ENCODE measurements around the gene MUC2.

Gene MUC2

DNA sequence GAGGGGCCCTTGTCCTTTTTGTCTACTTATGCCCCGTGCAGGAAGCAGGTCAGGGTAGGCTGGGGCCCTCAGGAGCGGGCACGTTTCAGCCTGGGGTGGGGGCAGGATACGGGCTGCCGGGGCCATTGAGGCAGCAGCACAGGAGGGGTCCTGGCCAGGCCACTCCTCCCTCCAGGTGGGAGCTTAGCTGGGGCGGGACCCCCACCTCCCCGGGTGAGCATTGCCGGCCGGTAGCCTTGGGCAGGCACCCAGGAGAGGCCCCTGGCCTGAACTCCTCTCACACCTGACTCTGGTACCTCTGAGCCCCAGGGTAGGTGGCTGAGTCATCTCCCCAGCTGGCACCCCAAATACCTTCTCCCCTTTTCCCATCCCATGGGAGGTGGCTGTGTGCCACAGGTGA, 33.2 kb upstream of the MUC2 start:
- TF ChIP-seq, protein P1, sequence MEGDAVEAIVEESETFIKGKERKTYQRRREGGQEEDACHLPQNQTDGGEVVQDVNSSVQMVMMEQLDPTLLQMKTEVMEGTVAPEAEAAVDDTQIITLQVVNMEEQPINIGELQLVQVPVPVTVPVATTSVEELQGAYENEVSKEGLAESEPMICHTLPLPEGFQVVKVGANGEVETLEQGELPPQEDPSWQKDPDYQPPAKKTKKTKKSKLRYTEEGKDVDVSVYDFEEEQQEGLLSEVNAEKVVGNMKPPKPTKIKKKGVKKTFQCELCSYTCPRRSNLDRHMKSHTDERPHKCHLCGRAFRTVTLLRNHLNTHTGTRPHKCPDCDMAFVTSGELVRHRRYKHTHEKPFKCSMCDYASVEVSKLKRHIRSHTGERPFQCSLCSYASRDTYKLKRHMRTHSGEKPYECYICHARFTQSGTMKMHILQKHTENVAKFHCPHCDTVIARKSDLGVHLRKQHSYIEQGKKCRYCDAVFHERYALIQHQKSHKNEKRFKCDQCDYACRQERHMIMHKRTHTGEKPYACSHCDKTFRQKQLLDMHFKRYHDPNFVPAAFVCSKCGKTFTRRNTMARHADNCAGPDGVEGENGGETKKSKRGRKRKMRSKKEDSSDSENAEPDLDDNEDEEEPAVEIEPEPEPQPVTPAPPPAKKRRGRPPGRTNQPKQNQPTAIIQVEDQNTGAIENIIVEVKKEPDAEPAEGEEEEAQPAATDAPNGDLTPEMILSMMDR (IDR thresholded peaks at IDR 0.05; ENCODE audit: insufficient read depth, low read depth, low read length, missing control alignments) = no peak
- no peak for DNase-seq (ENCODE audit: low read depth)
- H3K4me3 ChIP-seq (ENCODE audit: low read length) = no peak overlapping the region

DNA sequence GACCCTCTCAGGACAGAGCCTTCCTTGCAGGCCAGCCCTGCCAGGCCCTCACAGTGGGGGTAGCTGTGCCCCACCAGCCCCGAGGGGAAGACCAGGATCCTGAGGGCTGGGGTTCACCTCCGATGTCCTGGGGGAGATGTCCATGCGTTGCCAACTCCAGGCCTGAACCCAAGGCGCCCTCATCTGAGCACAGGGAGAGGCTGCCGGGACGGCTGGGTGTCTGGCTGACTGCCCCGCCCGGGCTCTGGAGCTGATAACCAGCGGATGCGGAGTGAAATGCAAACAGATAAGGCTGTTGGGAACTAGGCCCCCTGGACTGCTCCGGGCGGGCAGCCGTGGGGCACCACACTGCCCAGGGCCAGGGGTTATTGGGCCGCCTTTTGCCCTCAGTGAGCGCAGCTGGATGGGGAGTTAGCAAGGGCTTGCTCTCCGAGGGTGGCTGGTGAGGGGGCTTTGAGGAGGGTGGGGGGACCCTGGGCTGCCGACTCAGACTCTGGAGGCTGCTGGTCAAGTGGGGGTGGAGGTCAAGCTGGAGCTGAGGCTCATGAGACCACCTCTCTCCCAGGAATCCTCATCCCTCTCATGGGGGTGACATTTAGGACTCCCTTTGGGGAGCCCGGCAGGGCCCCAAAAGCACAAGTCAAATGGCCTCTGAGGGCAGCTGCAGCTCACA, 32.6 kb upstream of the MUC2 start:
- no peak overlapping the region for H3K4me3 ChIP-seq (ENCODE audit: low read length)
- TF ChIP-seq, protein P1 (IDR thresholded peaks at IDR 0.05; ENCODE audit: insufficient read depth, low read depth, low read length, missing control alignments) = no peak
- no peak for DNase-seq (ENCODE audit: low read depth)

DNA sequence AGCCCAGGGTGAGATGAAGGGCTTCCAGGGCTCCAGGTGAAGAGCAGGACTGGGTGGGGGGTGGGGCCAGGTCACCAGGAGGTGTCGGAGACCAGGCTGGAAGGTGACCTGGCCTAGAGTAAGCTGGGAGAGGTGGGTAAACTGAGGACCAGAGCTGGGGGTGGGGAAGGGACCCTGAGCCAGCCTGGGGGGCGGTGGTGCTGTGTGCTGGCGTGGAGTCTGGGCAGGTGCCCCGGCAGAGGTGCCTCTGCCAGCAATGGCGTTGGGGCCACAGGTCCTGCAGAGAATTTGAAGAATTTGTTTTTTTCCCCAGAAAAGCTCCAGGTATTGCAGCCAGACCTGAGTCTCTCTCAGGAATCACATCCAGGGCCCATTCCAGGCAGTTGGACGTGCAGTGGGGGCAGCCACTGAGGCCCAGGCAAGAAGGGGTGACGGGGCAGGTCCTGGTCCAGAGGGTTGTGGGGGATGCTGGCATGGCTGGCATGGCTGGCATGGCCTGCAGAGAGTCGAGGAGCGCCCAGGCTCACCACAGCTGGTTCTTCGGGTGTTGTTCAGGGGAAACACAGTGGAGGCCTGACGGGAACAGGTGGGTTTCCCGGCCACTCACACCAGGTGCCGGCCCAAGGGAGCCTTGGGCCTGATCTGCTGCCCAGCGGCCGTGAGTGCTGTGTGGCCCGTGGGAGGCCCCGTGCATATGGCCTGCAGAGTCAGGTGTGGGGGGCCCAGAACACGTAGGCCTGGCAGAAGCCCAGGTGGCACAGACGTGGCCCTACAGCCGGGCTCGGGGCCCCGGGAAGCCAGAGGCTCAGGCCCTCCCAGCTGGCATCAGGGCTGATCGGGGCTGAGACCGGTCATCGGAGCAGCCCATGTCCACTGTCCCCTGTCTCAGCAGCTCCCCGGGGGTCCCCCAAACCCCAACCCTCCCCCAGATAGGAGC, 31.8 kb upstream of the MUC2 start:
- no peak for DNase-seq (ENCODE audit: low read depth)
- H3K4me3 ChIP-seq (ENCODE audit: low read length) = no peak overlapping the region
- TF ChIP-seq, protein P1 (IDR thresholded peaks at IDR 0.05; ENCODE audit: insufficient read depth, low read depth, low read length, missing control alignments) = no peak

DNA sequence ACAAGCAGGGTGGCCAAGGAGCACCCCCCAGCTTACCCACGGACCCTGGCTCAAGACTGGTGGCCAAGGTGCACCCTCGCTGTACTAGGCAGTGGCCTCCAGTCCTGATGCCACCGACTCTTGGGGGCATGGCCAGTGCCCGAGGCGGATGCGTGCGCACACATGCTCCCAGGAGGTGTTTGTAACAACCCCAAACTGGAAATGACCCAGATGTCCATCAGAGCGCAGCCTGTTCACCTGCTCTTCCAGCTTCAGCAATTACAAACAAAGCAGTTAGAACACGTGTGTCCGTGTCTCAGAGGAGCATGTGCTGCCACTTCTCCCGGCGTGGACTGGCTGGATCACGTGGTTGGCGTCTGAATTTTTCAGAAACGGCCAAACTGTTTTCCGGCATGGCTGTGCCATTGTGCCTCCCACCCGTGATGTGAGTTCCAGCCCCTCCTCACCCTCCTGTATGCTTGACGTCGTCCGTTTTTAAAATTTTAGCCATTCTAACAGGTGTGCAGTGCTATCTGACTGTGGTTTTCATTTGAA, 31.0 kb upstream of the MUC2 start:
- no peak overlapping the region for H3K4me3 ChIP-seq (ENCODE audit: low read length)
- DNase-seq (ENCODE audit: low read depth) = no peak
- TF ChIP-seq, protein P1 (IDR thresholded peaks at IDR 0.05; ENCODE audit: insufficient read depth, low read depth, low read length, missing control alignments) = no peak

DNA sequence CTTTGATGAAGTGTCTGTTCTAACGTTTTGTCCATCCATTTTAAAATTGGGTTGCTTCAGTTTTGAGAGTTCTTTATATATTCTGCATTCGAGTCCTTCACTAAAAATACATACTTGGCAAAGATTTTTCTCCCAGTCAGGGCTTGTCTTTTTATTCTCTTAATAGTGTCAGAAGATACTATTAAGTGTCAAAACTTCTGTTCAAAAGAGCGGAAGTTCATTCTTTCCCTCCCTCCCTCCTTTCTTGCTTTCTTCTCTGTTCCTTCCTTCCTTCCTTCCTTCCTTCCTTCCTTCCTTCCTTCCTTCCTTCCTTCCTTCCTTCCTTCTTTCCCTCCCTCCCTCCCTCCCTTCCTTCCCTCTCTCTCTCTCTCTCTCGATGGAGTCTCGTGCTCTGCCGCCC, 30.5 kb upstream of the MUC2 start:
- H3K4me3 ChIP-seq (ENCODE audit: low read length) = no peak overlapping the region
- no peak for DNase-seq (ENCODE audit: low read depth)
- TF ChIP-seq, protein P1 (IDR thresholded peaks at IDR 0.05; ENCODE audit: insufficient read depth, low read depth, low read length, missing control alignments) = no peak

DNA sequence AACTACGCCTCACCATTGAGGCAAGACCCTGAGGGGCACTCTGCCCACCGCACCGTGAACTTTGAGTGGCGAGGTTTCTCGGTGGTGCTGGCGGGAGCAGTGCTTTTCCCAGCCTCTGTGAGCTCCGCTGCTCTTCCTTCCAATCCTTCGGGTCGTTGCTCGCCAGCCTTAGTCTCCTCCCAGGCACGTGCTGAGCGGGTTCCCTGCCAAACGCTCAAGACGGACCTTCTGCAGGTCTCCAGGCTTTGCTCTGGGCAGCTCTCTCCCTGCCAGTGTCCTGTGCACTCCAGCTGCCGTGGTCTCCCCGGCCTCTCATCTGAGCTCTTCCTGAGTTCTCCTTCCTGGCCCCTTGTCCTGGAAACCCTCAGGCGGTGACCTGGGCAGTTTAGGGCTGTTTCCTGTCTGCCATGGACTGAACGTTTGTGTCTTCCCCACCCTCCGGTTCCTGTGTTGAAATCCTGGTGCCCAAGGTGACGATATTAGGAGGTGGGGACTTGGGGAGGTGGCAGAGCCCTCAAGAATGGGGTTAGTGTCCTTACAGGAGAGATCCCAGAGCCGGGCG, 27.0 kb upstream of the MUC2 start:
- TF ChIP-seq, protein P1 (IDR thresholded peaks at IDR 0.05; ENCODE audit: insufficient read depth, low read depth, low read length, missing control alignments) = no peak
- no peak for DNase-seq (ENCODE audit: low read depth)
- no peak overlapping the region for H3K4me3 ChIP-seq (ENCODE audit: low read length)
